MM.1S (cell line): Measurements from ENCODE around the gene TFAP2E.
A peak's percentile ranks its signal among the peaks of the same experiment; 100 is the strongest.

Experiments used
- DNase-seq: peaks from one replicate; pipeline ENCODE4 v3.0.0-alpha.2; 2015
- H2AFZ ChIP-seq: fragments of 300-600 bp; sonication (generic); 2 replicates; pipeline ENCODE4 v1.6.0; 2016; ENCODE audit warnings: antibody characterized with exemption, low read length
- H3F3A ChIP-seq: fragments of 300-600 bp; sonication (generic); 2 replicates; pipeline ENCODE4 v1.6.1; 2016; ENCODE audit warnings: mild to moderate bottlenecking, antibody characterized with exemption, low read length, moderate library complexity, mixed read lengths; ENCODE audit not compliant: insufficient read depth
- H3K27ac ChIP-seq: fragments of 300-600 bp; sonication (generic); 2 replicates; pipeline ENCODE4 v1.5.1; 2016; ENCODE audit warnings: mild to moderate bottlenecking, low read length
- H3K27me3 ChIP-seq: fragments of 300-600 bp; sonication (generic); replicated peaks from 2 replicates; pipeline ENCODE4 v1.6.0; 2016; ENCODE audit warnings: low read length; ENCODE audit not compliant: insufficient read depth
- H3K36me3 ChIP-seq: fragments of 300-600 bp; sonication (generic); replicated peaks from 2 replicates; pipeline ENCODE4 v1.6.1; 2016; ENCODE audit warnings: mild to moderate bottlenecking, low read length, mixed read lengths; ENCODE audit not compliant: insufficient read depth
- H3K4me1 ChIP-seq: fragments of 300-600 bp; sonication (generic); 2 replicates; pipeline ENCODE4 v1.6.1; 2016; ENCODE audit warnings: low read length, mixed read lengths
- H3K4me2 ChIP-seq: fragments of 300-600 bp; sonication (generic); 2 replicates; pipeline ENCODE4 v1.6.0; 2016; ENCODE audit warnings: low read depth, low read length
- H3K4me3 ChIP-seq: fragments of 300-600 bp; sonication (generic); 2 replicates; pipeline ENCODE4 v1.5.1; 2016; ENCODE audit warnings: low read length, mixed read lengths
- H3K79me2 ChIP-seq: fragments of 300-600 bp; sonication (generic); 2 replicates; pipeline ENCODE4 v1.6.1; 2016; ENCODE audit warnings: mixed run types, low read length, mixed read lengths
- H3K9ac ChIP-seq: fragments of 300-600 bp; sonication (generic); 2 replicates; pipeline ENCODE4 v1.6.1; 2016; ENCODE audit warnings: low read length, mixed read lengths
- H3K9me2 ChIP-seq: fragments of 300-600 bp; sonication (generic); replicated peaks from 2 replicates; pipeline ENCODE4 v1.6.1; 2016; ENCODE audit warnings: mild to moderate bottlenecking, low read length, mixed read lengths; ENCODE audit not compliant: insufficient read depth
- H3K9me3 ChIP-seq: fragments of 300-600 bp; sonication (generic); replicated peaks from 2 replicates; pipeline ENCODE4 v1.6.1; 2016; ENCODE audit warnings: mild to moderate bottlenecking, low read length, mixed read lengths; ENCODE audit not compliant: insufficient read depth
- H4K20me1 ChIP-seq: fragments of 300-600 bp; sonication (generic); 2 replicates; pipeline ENCODE4 v1.6.1; 2016; ENCODE audit warnings: mild to moderate bottlenecking, low read length, moderate library complexity, mixed read lengths; ENCODE audit not compliant: insufficient read depth
- CTCF ChIP-seq: fragments of 300-600 bp; sonication (generic); IDR thresholded peaks from 2 replicates; pipeline ENCODE4 v1.5.1; 2016; ENCODE audit warnings: antibody characterized with exemption, low read length, mixed read lengths
- EZH2 ChIP-seq: fragments of 300-600 bp; sonication (generic); optimal IDR thresholded peaks from 2 replicates; pipeline ENCODE3; 2017; ENCODE audit warnings: low read depth, mild to moderate bottlenecking, antibody characterized with exemption, low read length, mixed read lengths
- EZH2phosphoT487 ChIP-seq: fragments of 300-600 bp; sonication (generic); IDR thresholded peaks from 2 replicates; pipeline ENCODE4 v1.6.1; 2018; ENCODE audit warnings: antibody characterized with exemption, low read length

The TFAP2E gene

GRCh38 chr1:35637401-35637809, 64.3 kb downstream of the TFAP2E start:
- Histone ChIP-seq H3K4me1 (peaks cover 20% of the 10 kb centered on the region), H3K9me2 (no peaks in the 10 kb centered on the region), H3K27ac (peak overlapping the region; percentile 69), H3K9ac (peak overlapping the region; percentile 41; the same call in 1 of the 2 replicates), H3K4me3 (peak overlapping the region; percentile 52), H3K4me2 (peak overlapping the region; percentile 90), H3K27me3 (no peaks in the 10 kb centered on the region), H3K36me3 (peaks cover 23% of the 10 kb centered on the region; the same call in 1 of the 2 replicates), H3K9me3 (no peaks in the 10 kb centered on the region), H4K20me1 (peaks cover 13% of the 10 kb centered on the region; the same call in 1 of the 2 replicates), H3F3A (peaks cover 28% of the 10 kb centered on the region), H3K79me2 (peaks cover 84% of the 10 kb centered on the region), H2AFZ (no peak overlapping the region)
- DNase-seq, result peak; percentile 74
- TF ChIP-seq EZH2 (no peak), EZH2phosphoT487 (no peak), CTCF (no peak)

GRCh38 chr1:35640380-35641232, 67.5 kb downstream of the TFAP2E start:
- Histone ChIP-seq H3K27ac (peak overlapping the region; percentile 95; the same call in 1 of the 2 replicates), H3K9me3 (no peaks in the 10 kb centered on the region), H3K4me3 (peak overlapping the region; percentile 98), H3K27me3 (0 out of 2 replicates have a peak, but pooled peaks cover 9% of the 10 kb centered on the region), H3K36me3 (0 out of 2 replicates have a peak, but pooled peaks cover 3% of the 10 kb centered on the region), H3K9ac (peak overlapping the region; percentile 96), H3F3A (peaks cover 30% of the 10 kb centered on the region), H4K20me1 (peaks cover 13% of the 10 kb centered on the region; the same call in 1 of the 2 replicates), H3K4me1 (peaks cover 20% of the 10 kb centered on the region), H2AFZ (peak overlapping the region; percentile 70; the same call in 1 of the 2 replicates), H3K4me2 (peak overlapping the region; percentile 69), H3K79me2 (peaks cover 56% of the 10 kb centered on the region), H3K9me2 (no peaks in the 10 kb centered on the region)
- TF ChIP-seq CTCF (no peak), EZH2phosphoT487 (no peak), EZH2 (no peak)
- no peak for DNase-seq

- Histone ChIP-seq H3K9me3 (no peaks in the 10 kb centered on the region), H3K36me3 (no peaks in the 10 kb centered on the region), H3K27me3 (0 out of 2 replicates have a peak, but pooled peaks cover 9% of the 10 kb centered on the region), H3F3A (peaks cover 30% of the 10 kb centered on the region), H3K4me3 (peak within 1 kb of the TSS; percentile 98), H3K79me2 (peaks cover 49% of the 10 kb centered on the region), H3K9me2 (no peaks in the 10 kb centered on the region), H3K9ac (peak within 1 kb of the TSS; percentile 96), H4K20me1 (peaks cover 13% of the 10 kb centered on the region; the same call in 1 of the 2 replicates), H2AFZ (peak within 1 kb of the TSS; percentile 87), H3K4me1 (peaks cover 20% of the 10 kb centered on the region), H3K4me2 (peak within 1 kb of the TSS; percentile 69), H3K27ac (peak within 1 kb of the TSS; percentile 95)
- peak; percentile 98 for DNase-seq
- no peak for TF ChIP-seq EZH2
- TF ChIP-seq EZH2phosphoT487, result no peak
- TF ChIP-seq CTCF, result no peak
Observed at GRCh38 chr1:35641233-35641866, 68.2 kb downstream of the TFAP2E start, which contains the start of gene PSMB2. TSS of gene PSMB2 (minus strand) at chr1:35641526. CDS start at chr1:35641432, 94 bp downstream.
